Measurements from ENCODE around the gene EDN2. TPM values are rescaled to one million over a fixed set of nuclear protein-coding genes. Genes with fewer than 3 reads are reported as not detected.

The EDN2 gene
- total and polyA plus RNA-seq, 4 donors, result 0.10 to 0.13 TPM; not detected in 2

- 90% methylated on average over 6 of the region's 6 CpGs for WGBS
- Histone ChIP-seq H3K36me3 (ENCODE audit: control insufficient read depth in 4 of 4, insufficient read depth in 3 of 4, low read depth in 1 of 4, low read length in 3 of 4) (no peaks in the 10 kb centered on the region), H3K27ac (ENCODE audit: low read depth in 1 of 2, low read length in 2 of 2) (no peak overlapping the region), H3K27me3 (ENCODE audit: control insufficient read depth in 4 of 4, insufficient read depth in 4 of 4, low read length in 3 of 4) (no peaks in the 10 kb centered on the region), H3K4me3 (ENCODE audit: low read depth in 1 of 3, low read length in 3 of 3) (no peak overlapping the region), H3K9me3 (ENCODE audit: control insufficient read depth in 4 of 4, low read length in 3 of 4) (no peaks in the 10 kb centered on the region), H3K9ac (ENCODE audit: low read depth in 1 of 2, low read length in 2 of 2) (no peak overlapping the region), H3K4me1 (ENCODE audit: control insufficient read depth in 4 of 4, insufficient read depth in 4 of 4, low read length in 3 of 4) (peaks cover 5 to 9% (median 6%) of the 10 kb centered on the region in 4 donors)
- DNase-seq (ENCODE audit: low spot score), result no peak
- TF ChIP-seq EGR1 (IDR thresholded peaks at IDR 0.05; ENCODE audit: low read depth in 2 of 2) (no peak), HNF4A (conservative IDR thresholded peaks at IDR 0.05) (no peak), FOXA1 (IDR thresholded peaks at IDR 0.05) (no peak), RXRA (IDR thresholded peaks at IDR 0.05) (no peak), TAF1 (conservative IDR thresholded peaks at IDR 0.05) (no peak), GABPA (IDR thresholded peaks at IDR 0.05 in 1 of 2, conservative IDR thresholded peaks at IDR 0.05 in 1 of 2) (no peak), ZBTB33 (IDR thresholded peaks at IDR 0.05) (no peak), REST (IDR thresholded peaks at IDR 0.05) (no peak), HNF4G (IDR thresholded peaks at IDR 0.05) (no peak), RAD21 (IDR thresholded peaks at IDR 0.05) (no peak), YY1 (IDR thresholded peaks at IDR 0.05) (no peak), JUND (IDR thresholded peaks at IDR 0.05) (no peak), MAX (IDR thresholded peaks at IDR 0.05) (no peak), CTCF (IDR thresholded peaks at IDR 0.05; ENCODE audit: low read depth, low read length, missing input control) (no peak), FOXA2 (IDR thresholded peaks at IDR 0.05) (no peak)
These were observed 12.8 kb downstream of the EDN2 start for GRCh38 chr1:41471658-41472057.

- WGBS, result 89% methylated on average over 5 of the region's 5 CpGs
- no peaks in the 10 kb centered on the region for H3K9me3 ChIP-seq (ENCODE audit: control insufficient read depth in 4 of 4, low read length in 3 of 4)
- DNase-seq (ENCODE audit: low spot score), result no peak
- no peak overlapping the region for H3K4me3 ChIP-seq (ENCODE audit: low read depth in 1 of 3, low read length in 3 of 3)
- no peak overlapping the region for H3K27ac ChIP-seq (ENCODE audit: low read depth in 1 of 2, low read length in 2 of 2)
- H3K27me3 ChIP-seq (ENCODE audit: control insufficient read depth in 4 of 4, insufficient read depth in 4 of 4, low read length in 3 of 4), result no peaks in the 10 kb centered on the region
- no peak overlapping the region for H3K9ac ChIP-seq (ENCODE audit: low read depth in 1 of 2, low read length in 2 of 2)
- H3K36me3 ChIP-seq (ENCODE audit: control insufficient read depth in 4 of 4, insufficient read depth in 3 of 4, low read depth in 1 of 4, low read length in 3 of 4), result no peaks in the 10 kb centered on the region
- TF ChIP-seq RXRA (IDR thresholded peaks at IDR 0.05) (no peak), HNF4G (IDR thresholded peaks at IDR 0.05) (no peak)
- no peaks in the 10 kb centered on the region for H3K4me1 ChIP-seq (ENCODE audit: control insufficient read depth in 4 of 4, insufficient read depth in 4 of 4, low read length in 3 of 4)
These were observed 14.8 kb downstream of the EDN2 start for GRCh38 chr1:41469706-41470105.

Data from liver (tissue), 9 donors.